Activated CD8-positive, alpha-beta memory T cell treated with anti-CD3 and anti-CD28 coated beads, Interleukin-2, amount 50 U/mL, for 24 hours (primary cell): ENCODE measurements around the gene SCAMP3.

Experiments
- DNase-seq: peaks from one replicate; pipeline ENCODE4 v3.0.0-alpha.2; 2020; ENCODE audit errors: extremely low read depth

The SCAMP3 gene

GRCh38 chr1:155206891-155207805 lies 55.0 kb downstream of the SCAMP3 start:
- peak; percentile 78 for DNase-seq
